Panc1 (cell line): ENCODE data around the gene BMI1. TPM values are rescaled to one million over a fixed set of nuclear protein-coding genes. Genes with fewer than 3 reads are reported as not detected.

ENCODE experiments used
- ATAC-seq: fragments of 200-7000 bp; cut with Tn5 transposase; 2 replicates; pipeline ENCODE4 v1.9.1; 2020; ENCODE audit warnings: mild to moderate bottlenecking, moderate library complexity
- BruUV-seq: library from RNA; stranded (reverse); fragments of 400-500 nt; replicated peaks from 2 replicates; lab custom pipeline; 2021; lab: Mats Ljungman, UMichigan
- CTCF ChIA-PET: fragments of 300-600 bp; sonication (Branson Sonifier 250); formaldehyde crosslinking; loops from one replicate; lab custom pipeline; 2022; ENCODE audit warnings: antibody characterized with exemption; lab: Charles Lee
- POLR2A ChIA-PET: fragments of 300-600 bp; sonication (Branson Sonifier 250); formaldehyde crosslinking; loops from one replicate; lab custom pipeline; 2022; ENCODE audit warnings: antibody characterized with exemption; lab: Charles Lee
- DNase-seq: peaks from one replicate; pipeline ENCODE4 v3.0.0-alpha.2; 2010; ENCODE audit warnings: low read depth, low spot score
- H3K27ac ChIP-seq: 2 replicates; pipeline ENCODE4 v1.5.1; 2011; ENCODE audit warnings: mild to moderate bottlenecking, low read length, inconsistent platforms
- H3K27me3 ChIP-seq: fragments of 200-500 bp; sonication (Bioruptor generic); 2 replicates; pipeline ENCODE4 v1.6.0; 2014; ENCODE audit warnings: low read length, inconsistent platforms; ENCODE audit not compliant: control insufficient read depth, insufficient read depth
- H3K36me3 ChIP-seq: fragments of 200-500 bp; sonication (Bioruptor generic); 2 replicates; pipeline ENCODE4 v1.5.1; 2014; ENCODE audit warnings: inconsistent platforms, mild to moderate bottlenecking, low read length, moderate library complexity; ENCODE audit not compliant: control insufficient read depth, insufficient read depth
- H3K4me1 ChIP-seq: 2 replicates; pipeline ENCODE4 v1.5.1; 2011; ENCODE audit warnings: inconsistent platforms, mild to moderate bottlenecking, low read length, moderate library complexity; ENCODE audit not compliant: control insufficient read depth, insufficient read depth
- H3K4me3 ChIP-seq, 2 experiments: 2 replicates each; pipeline ENCODE4 v1.5.1; 2011 to 2012; ENCODE audit warnings: low read depth in 2 of 2, low read length in 2 of 2, mild to moderate bottlenecking in 2 of 2, inconsistent platforms in 1 of 2, moderate library complexity in 1 of 2
- H3K9me3 ChIP-seq: fragments of 200-500 bp; sonication (Bioruptor generic); 2 replicates; pipeline ENCODE4 v1.5.1; 2014; ENCODE audit warnings: low read depth, mild to moderate bottlenecking, inconsistent platforms, low read length, moderate library complexity; ENCODE audit not compliant: control insufficient read depth, insufficient read depth
- CTCF ChIP-seq: fragments of 450-650 bp; IDR thresholded peaks from 2 replicates; pipeline ENCODE4 v1.5.1; 2017; ENCODE audit warnings: mild to moderate bottlenecking
- POLR2AphosphoS5 ChIP-seq: IDR thresholded peaks from 2 replicates; pipeline ENCODE4 v1.6.1; 2012; ENCODE audit warnings: mild to moderate bottlenecking, low read depth, low read length, moderate library complexity
- REST ChIP-seq, 2 experiments: IDR thresholded peaks; 2 replicates each; pipeline ENCODE4 v1.6.1; 2011 to 2012; ENCODE audit warnings: low read depth in 2 of 2, control low read depth in 1 of 2, low read length in 1 of 2, mild to moderate bottlenecking in 1 of 2, moderate library complexity in 1 of 2; ENCODE audit not compliant: insufficient read depth in 1 of 2
- SIN3A ChIP-seq: IDR thresholded peaks from 2 replicates; pipeline ENCODE4 v1.6.1; 2012; ENCODE audit warnings: low read depth, mild to moderate bottlenecking, low read length, moderate library complexity, borderline replicate concordance; ENCODE audit not compliant: insufficient read depth
- TCF7L2 ChIP-seq: IDR thresholded peaks from 2 replicates; pipeline ENCODE4 v1.6.1; 2011; ENCODE audit warnings: mild to moderate bottlenecking, low read depth, low read length, inconsistent platforms
- in situ Hi-C: cut with HindIII; loops from 2 replicates; pipeline ENCODE4 v1.10.0; 2016; ENCODE audit warnings: low sequenced_read_pairs, low pct_unique_long_range_greater_than_20kb
- intact Hi-C: fragments of 100-400 bp; cut with micrococcal nuclease; formaldehyde crosslinking; loops from one replicate; pipeline ENCODE4 v1.10.0; 2022; ENCODE audit not compliant: unreplicated experiment
- total RNA-seq: library from RNA; stranded (reverse); gene quantifications from one replicate; pipeline ENCODE4 v1.2.1, GENCODE V29; 2021; ENCODE audit not compliant: unreplicated experiment

The BMI1 gene
- total RNA-seq, 1 experiment from 2014 or later, result 55.1 TPM

GRCh38 chr10:22314852-22315251, 6.0 kb upstream of the BMI1 start:
- in situ Hi-C loops, result no loop called here
- no peak for DNase-seq
- peaks cover 11% of the 10 kb centered on the region for H3K4me1 ChIP-seq
- intact Hi-C loops, result loop anchor here (5.0 kb wide), 1 partner anchor 323 kb away; no protein-coding TSS in a partner anchor
- H3K9me3 ChIP-seq, result no peaks in the 10 kb centered on the region
- ChIA-PET CTCF (no interaction called here), POLR2A (interaction anchor here (0.5 kb wide), 1 partner anchor 619 kb away, joined by 3 read pairs; no protein-coding TSS in a partner anchor)
- ATAC-seq, result no peak
- BruUV-seq, result TSS peak; percentile 88
- no peak overlapping the region for H3K27ac ChIP-seq
- TF ChIP-seq CTCF (no peak), TCF7L2 (no peak), SIN3A (no peak), REST (IDR thresholded peaks at IDR 0.05; ENCODE audit: insufficient read depth in 1 of 2, low read depth in 2 of 2, low read length in 1 of 2) (no peak), POLR2AphosphoS5 (no peak)
- no peaks in the 10 kb centered on the region for H3K27me3 ChIP-seq
- H3K4me3 ChIP-seq, result peak overlapping the region in 1 of 2 experiments; percentile 72; a peak in 2 of 4 replicates
- H3K36me3 ChIP-seq, result no peaks in the 10 kb centered on the region; the same call in 1 of the 2 replicates

- Histone ChIP-seq H3K27me3 (no peaks in the 10 kb centered on the region), H3K36me3 (no peaks in the 10 kb centered on the region; the same call in 1 of the 2 replicates), H3K9me3 (no peaks in the 10 kb centered on the region), H3K27ac (peak overlapping the region; percentile 70), H3K4me3 (peak overlapping the region; percentile 58 to 72), H3K4me1 (peaks cover 11% of the 10 kb centered on the region)
- ChIA-PET CTCF (no interaction called here), POLR2A (no interaction called here)
- ATAC-seq, result no peak; the same call in 1 of the 2 replicates
- no peak for TF ChIP-seq CTCF
- TF ChIP-seq SIN3A, result no peak
- TF ChIP-seq TCF7L2, result no peak
- TF ChIP-seq REST (IDR thresholded peaks at IDR 0.05; ENCODE audit: insufficient read depth in 1 of 2, low read depth in 2 of 2, low read length in 1 of 2), result no peak
- no peak for TF ChIP-seq POLR2AphosphoS5
- intact Hi-C loops (loop anchor here (5.0 kb wide), 1 partner anchor 323 kb away; no protein-coding TSS in a partner anchor), in situ Hi-C loops (no loop called here)
- no TSS peak for BruUV-seq
- no peak for DNase-seq
Measured at GRCh38 chr10:22315455-22316285, 5.2 kb upstream of the BMI1 start.
